Right lobe of liver (tissue), 6 donors: ENCODE results near the gene SEPTIN10. TPM values are rescaled to one million over a fixed set of nuclear protein-coding genes. Genes with fewer than 3 reads are reported as not detected.

ENCODE experiments used
- ATAC-seq, 4 donors: fragments of 200-7000 bp; cut with Tn5 transposase; one replicate each; pipeline ENCODE4 v1.9.1; 2020; ENCODE audit warnings: mild to moderate bottlenecking in 4 of 4, moderate library complexity in 4 of 4
- DNase-seq, 3 donors: peaks; one replicate each; pipeline ENCODE4 v3.0.0-alpha.2; 2020
- H3K27ac ChIP-seq, 3 donors: fragments of 200-600 bp; one replicate each; pipeline ENCODE4 v1.8.0; 2022
- H3K27me3 ChIP-seq, 2 donors: fragments of 200-600 bp; one replicate each; pipeline ENCODE4 v1.8.0; 2022
- H3K36me3 ChIP-seq, 4 donors: fragments of 200-600 bp; sonication (generic) in 1 of 4; one replicate each; pipeline versions ENCODE4 v1.5.1 to v1.8.0; 2017 to 2022; ENCODE audit warnings: control low read depth in 1 of 4
- H3K4me1 ChIP-seq, 4 donors: fragments of 200-600 bp; sonication (generic) in 1 of 4; one replicate each; pipeline versions ENCODE4 v1.5.1 to v1.8.0; 2017 to 2022; ENCODE audit warnings: control low read depth in 1 of 4
- H3K4me3 ChIP-seq, 3 donors: fragments of 200-600 bp; one replicate each; pipeline ENCODE4 v1.8.0; 2022
- H3K9me3 ChIP-seq, 4 donors: fragments of 200-600 bp; sonication (generic) in 1 of 4; one replicate each; pipeline versions ENCODE4 v1.5.1 to v1.8.0; 2017 to 2022; ENCODE audit warnings: control low read depth in 1 of 4
- POLR2A ChIP-seq: fragments of 450-650 bp; IDR thresholded peaks from one replicate; pipeline ENCODE4 v1.6.1; 2017; ENCODE audit warnings: antibody characterized with exemption, mild to moderate bottlenecking
- WGBS: methylation state at CpG from one replicate; pipeline ENCODE4 v1.1.6; 2018; ENCODE audit warnings: low coverage, low lambda C conversion rate; ENCODE audit not compliant: insufficient coverage; ENCODE audit errors: missing lambda C conversion rate; 5-methylcytosine and 5-hydroxymethylcytosine counted together
- intact Hi-C, 2 donors: fragments of 100-400 bp; cut with DNase I; formaldehyde crosslinking; loops; one replicate each; pipeline versions ENCODE4 v1.11.2 to v1.14.1; 2022
- total RNA-seq, 6 experiments: library from RNA; depleted of rRNA in 2 of 6; stranded (reverse); fragments of >200 nt in 2 of 6; fragmentation: NEBNext Ultra II Directional in 3 of 6; extraction: Animal tissue kit (Norgen Biotek cat#: 25700) in 3 of 6; gene quantifications; one replicate each; pipeline versions ENCODE4 v1.1.0 to v1.2.4, GENCODE V29; 2016 to 2023
- TF ChIP-seq, protein P1 (sequence below), 4 donors: fragments of 200-600 bp in 3 of 4; fragments of 450-650 bp in 1 of 4; IDR thresholded peaks; one replicate each; pipeline versions ENCODE4 v1.5.1 to v1.8.0; 2016 to 2022; ENCODE audit warnings: antibody characterized with exemption in 4 of 4, mild to moderate bottlenecking in 2 of 4
- donor health status: DM: no; HTN: yes; CAD: no.
- donor health status: DM: no; HTN: no; CAD: no.
- donor health status: DM: no; HTN: no; CAD: no.
- donor health status: DM: no; HTN: yes; CAD: no.
- donor health status: DM: no; HTN: yes; CAD: no.

SEPTIN10 gene
- total RNA-seq, 6 experiments from 2014 or later = 34.6 to 52.8 (median 40.8) TPM

DNA sequence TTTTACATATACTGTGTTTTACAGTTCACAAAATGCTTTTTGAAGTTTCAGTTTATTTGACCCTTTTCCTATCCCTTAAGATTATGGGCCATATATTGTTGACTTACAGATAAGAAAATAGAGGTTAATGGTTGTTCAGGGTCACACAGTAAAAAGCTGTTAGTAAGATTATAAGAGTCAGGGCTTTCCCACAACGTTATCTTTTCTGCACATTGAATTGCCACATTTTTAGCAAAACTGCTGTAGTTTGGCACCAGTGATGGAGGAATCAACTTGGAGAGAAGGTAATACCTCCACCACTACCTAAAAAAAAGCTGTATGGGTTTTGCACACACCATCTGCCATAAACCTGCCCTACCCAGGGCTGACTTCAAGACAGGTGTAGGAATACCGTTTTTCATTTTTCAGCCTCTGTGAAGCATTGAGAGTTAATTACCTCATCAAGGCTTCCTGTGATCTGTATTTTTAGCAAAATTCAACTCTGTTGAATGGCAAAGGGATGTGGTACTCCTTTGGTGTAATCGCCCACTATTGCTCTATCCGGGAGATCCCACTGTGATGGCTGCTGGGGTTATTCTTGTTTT, 5.4 kb upstream of the SEPTIN10 start:
- no peaks in the 10 kb centered on the region for H3K36me3 ChIP-seq
- intact Hi-C loops = no loop called here
- no peaks in the 10 kb centered on the region for H3K9me3 ChIP-seq
- TF ChIP-seq POLR2A = no peak
- TF ChIP-seq, protein P1, sequence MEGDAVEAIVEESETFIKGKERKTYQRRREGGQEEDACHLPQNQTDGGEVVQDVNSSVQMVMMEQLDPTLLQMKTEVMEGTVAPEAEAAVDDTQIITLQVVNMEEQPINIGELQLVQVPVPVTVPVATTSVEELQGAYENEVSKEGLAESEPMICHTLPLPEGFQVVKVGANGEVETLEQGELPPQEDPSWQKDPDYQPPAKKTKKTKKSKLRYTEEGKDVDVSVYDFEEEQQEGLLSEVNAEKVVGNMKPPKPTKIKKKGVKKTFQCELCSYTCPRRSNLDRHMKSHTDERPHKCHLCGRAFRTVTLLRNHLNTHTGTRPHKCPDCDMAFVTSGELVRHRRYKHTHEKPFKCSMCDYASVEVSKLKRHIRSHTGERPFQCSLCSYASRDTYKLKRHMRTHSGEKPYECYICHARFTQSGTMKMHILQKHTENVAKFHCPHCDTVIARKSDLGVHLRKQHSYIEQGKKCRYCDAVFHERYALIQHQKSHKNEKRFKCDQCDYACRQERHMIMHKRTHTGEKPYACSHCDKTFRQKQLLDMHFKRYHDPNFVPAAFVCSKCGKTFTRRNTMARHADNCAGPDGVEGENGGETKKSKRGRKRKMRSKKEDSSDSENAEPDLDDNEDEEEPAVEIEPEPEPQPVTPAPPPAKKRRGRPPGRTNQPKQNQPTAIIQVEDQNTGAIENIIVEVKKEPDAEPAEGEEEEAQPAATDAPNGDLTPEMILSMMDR (IDR thresholded peaks at IDR 0.05) = no peak
- DNase-seq (no peak), ATAC-seq (no peak)
- H3K27me3 ChIP-seq = no peaks in the 10 kb centered on the region
- no peak overlapping the region for H3K27ac ChIP-seq
- H3K4me1 ChIP-seq = peaks cover 0 to 38% (median 15%) of the 10 kb centered on the region in 4 donors
- WGBS = 70% methylated on average over 3 of the region's 4 CpGs
- no peak overlapping the region for H3K4me3 ChIP-seq

DNA sequence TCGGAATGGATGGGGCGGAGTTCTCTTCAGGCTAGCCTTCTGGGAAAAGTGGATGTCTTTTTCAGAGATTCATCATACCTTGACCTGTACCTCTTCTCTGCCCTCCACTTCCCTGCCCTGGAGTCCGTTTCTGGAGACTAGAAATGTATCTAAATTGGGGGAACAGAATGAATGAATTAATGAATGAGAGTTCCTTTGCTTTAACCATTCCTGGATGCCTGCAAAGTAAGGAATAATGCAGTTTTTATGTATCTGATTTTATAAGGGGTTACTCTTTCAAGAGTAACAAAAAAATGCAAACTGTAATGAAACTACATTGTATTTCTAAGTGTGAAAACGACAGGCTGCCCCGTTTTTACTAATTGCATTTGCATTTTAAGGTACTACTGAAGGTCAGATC, 2.4 kb upstream of the SEPTIN10 start:
- TF ChIP-seq, protein P1 (IDR thresholded peaks at IDR 0.05) = no peak
- TF ChIP-seq POLR2A = no peak
- peaks cover 0 to 32% (median 12%) of the 10 kb centered on the region in 4 donors for H3K4me1 ChIP-seq
- 19% methylated on average over 5 of the region's 5 CpGs for WGBS
- H3K36me3 ChIP-seq = no peaks in the 10 kb centered on the region
- H3K27ac ChIP-seq = peak overlapping the region in 2 of 3 donors; percentile 95 to 96
- intact Hi-C loops = no loop called here
- DNase-seq (no peak), ATAC-seq (no peak)
- no peaks in the 10 kb centered on the region for H3K9me3 ChIP-seq
- H3K27me3 ChIP-seq = no peaks in the 10 kb centered on the region
- peak overlapping the region; percentile 65 to 82 (median 69) for H3K4me3 ChIP-seq

DNA sequence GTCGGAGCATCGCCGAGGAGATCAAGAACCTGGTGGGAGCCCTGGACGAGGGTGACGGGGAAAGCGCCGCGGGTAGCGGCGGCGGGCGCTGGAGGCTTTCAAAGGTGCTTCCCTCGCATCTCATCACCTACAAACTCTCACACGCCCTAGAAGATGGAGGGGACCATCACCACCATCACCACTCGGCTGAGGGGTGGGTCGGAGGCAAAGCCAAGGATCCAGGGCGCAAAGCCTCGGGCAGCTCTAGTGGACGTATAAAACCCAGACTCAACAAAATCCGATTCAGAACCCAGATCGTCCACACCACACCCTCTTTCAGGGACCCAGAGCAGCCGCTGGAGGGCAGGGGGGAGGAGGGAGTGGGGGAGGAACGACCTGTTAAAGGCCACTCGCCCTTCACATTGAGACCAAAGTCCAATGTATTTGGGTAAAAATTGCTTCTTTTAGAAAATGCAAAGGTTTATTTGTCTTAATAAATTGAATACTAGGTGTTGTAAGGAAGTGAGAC, 1.9 kb upstream of the SEPTIN10 start:
- intact Hi-C loops = no loop called here
- 15% methylated on average over 12 of the region's 24 CpGs for WGBS
- H3K4me3 ChIP-seq = peak overlapping the region; percentile 65 to 82 (median 69)
- peak overlapping the region in 2 of 3 donors; percentile 95 to 96 for H3K27ac ChIP-seq
- ATAC-seq = peak; percentile 4 to 32 (median 23)
- DNase-seq = peak; percentile 65 to 78 (median 74)
- no peaks in the 10 kb centered on the region for H3K27me3 ChIP-seq
- H3K4me1 ChIP-seq = peaks cover 0 to 32% (median 12%) of the 10 kb centered on the region in 4 donors
- no peaks in the 10 kb centered on the region for H3K36me3 ChIP-seq
- no peaks in the 10 kb centered on the region for H3K9me3 ChIP-seq
- no peak for TF ChIP-seq POLR2A
- TF ChIP-seq, protein P1 (IDR thresholded peaks at IDR 0.05) = peak; percentile 17 to 35 (median 23)

DNA sequence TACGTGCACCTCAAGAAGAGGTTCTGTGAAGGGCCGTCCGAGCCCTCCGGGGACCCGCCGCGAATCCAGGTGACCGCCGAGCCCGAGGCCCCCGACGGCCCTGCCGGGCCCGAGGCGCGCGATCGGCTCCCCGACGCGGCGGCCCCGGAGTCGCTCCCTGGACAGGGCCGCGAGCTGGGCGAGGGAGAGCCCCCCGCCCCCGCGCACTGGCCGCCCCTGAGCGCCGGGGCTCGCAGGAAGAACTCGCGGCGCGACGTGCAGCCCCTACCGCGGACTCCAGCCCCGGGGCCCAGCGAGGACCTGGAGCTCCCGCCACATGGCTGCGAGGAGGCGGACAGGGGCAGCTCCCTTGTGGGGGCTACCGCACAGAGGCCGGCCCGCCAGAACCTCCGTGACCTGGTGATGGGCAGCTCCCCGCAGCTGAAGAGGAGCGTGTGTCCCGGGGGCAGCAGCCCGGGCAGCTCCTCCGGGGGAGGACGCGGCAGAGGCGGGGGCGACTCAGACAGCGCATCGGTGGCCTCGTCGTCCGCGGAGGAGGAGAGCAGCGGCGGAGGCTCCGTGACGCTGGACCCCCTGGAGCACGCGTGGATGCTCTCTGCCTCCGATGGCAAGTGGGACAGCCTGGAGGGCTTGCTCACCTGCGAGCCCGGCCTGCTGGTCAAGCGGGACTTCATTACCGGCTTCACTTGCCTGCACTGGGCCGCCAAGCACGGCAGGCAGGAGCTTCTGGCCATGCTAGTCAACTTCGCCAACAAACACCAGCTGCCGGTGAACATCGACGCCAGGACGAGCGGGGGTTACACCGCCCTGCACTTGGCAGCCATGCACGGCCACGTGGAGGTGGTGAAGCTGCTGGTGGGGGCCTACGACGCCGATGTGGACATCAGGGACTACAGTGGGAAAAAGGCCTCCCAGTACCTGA, 1.2 kb upstream of the SEPTIN10 start:
- peak; percentile 50 to 74 (median 73) for DNase-seq
- intact Hi-C loops = no loop called here
- Histone ChIP-seq H3K4me1 (peaks cover 0 to 32% (median 12%) of the 10 kb centered on the region in 4 donors), H3K27me3 (no peaks in the 10 kb centered on the region), H3K36me3 (no peaks in the 10 kb centered on the region), H3K4me3 (peak overlapping the region; percentile 65 to 82 (median 69)), H3K9me3 (no peaks in the 10 kb centered on the region), H3K27ac (peak overlapping the region; percentile 81 to 96 (median 95))
- WGBS = 12% methylated on average over 3 of the region's 90 CpGs
- peak in 3 of 4 donors; percentile 1 to 19 (median 3) for ATAC-seq
- no peak for TF ChIP-seq POLR2A
- TF ChIP-seq, protein P1 (IDR thresholded peaks at IDR 0.05) = no peak
